HepG2 (cell line): ENCODE results near the gene PDGFB.

Experiments
- EED ChIP-seq: sonication (generic); formaldehyde crosslinking; IDR thresholded peaks from 2 replicates; pipeline ENCODE4 v1.5.0; 2020; ENCODE audit warnings: mild to moderate bottlenecking, missing genetic modification reagents
- ETV6 ChIP-seq: sonication (generic); formaldehyde crosslinking; conservative IDR thresholded peaks from 2 replicates; pipeline ENCODE4 v1.4.0; 2020; ENCODE audit warnings: missing genetic modification reagents
- POLR2A ChIP-seq, 2 experiments: IDR thresholded peaks; 2 replicates each; pipeline ENCODE4 v1.6.1; 2011; ENCODE audit warnings: low read depth in 2 of 2, low read length in 2 of 2, mild to moderate bottlenecking in 1 of 2, moderate library complexity in 1 of 2; ENCODE audit not compliant: insufficient read depth in 1 of 2
- TF ChIP-seq, protein P1 (sequence below): sonication (generic); formaldehyde crosslinking; IDR thresholded peaks from 2 replicates; pipeline ENCODE4 v1.5.0; 2020; ENCODE audit warnings: missing genetic modification reagents, mild to moderate bottlenecking, borderline replicate concordance
- TF ChIP-seq, protein P2 (sequence below): sonication (generic); formaldehyde crosslinking; IDR thresholded peaks from 2 replicates; pipeline ENCODE4 v1.5.0; 2020; ENCODE audit warnings: mild to moderate bottlenecking, missing genetic modification reagents, moderate library complexity

DNA sequence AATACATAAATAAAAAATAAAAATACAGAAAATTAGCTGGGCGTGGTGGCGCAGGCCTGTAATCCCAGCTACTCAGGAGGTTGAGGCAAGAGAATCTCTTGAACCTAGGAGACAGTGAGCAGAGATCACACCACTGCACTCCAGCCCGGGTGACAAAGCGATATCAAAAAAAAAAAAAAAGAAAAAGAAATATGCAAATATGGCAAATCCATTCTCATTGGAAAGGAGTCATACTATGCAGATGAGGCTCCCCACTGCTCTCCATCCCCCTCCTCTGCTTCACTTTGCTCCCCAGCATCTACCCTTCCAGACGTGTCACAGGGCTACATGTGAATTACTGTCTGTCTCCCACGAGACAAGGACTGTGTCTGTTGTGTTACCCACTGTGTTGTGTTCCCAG is 36.3 kb upstream of the PDGFB start:
- TF ChIP-seq, protein P1, sequence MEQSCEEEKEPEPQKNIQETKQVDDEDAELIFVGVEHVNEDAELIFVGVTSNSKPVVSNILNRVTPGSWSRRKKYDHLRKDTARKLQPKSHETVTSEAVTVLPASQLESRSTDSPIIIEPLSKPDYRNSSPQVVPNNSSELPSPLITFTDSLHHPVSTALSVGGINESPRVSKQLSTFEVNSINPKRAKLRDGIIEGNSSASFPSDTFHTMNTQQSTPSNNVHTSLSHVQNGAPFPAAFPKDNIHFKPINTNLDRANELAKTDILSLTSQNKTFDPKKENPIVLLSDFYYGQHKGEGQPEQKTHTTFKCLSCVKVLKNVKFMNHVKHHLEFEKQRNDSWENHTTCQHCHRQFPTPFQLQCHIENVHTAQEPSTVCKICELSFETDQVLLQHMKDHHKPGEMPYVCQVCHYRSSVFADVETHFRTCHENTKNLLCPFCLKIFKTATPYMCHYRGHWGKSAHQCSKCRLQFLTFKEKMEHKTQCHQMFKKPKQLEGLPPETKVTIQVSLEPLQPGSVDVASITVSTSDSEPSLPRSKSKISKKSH (CRISPR knock-in tag): no peak
- TF ChIP-seq EED (CRISPR knock-in tag): no peak
- TF ChIP-seq, protein P2, sequence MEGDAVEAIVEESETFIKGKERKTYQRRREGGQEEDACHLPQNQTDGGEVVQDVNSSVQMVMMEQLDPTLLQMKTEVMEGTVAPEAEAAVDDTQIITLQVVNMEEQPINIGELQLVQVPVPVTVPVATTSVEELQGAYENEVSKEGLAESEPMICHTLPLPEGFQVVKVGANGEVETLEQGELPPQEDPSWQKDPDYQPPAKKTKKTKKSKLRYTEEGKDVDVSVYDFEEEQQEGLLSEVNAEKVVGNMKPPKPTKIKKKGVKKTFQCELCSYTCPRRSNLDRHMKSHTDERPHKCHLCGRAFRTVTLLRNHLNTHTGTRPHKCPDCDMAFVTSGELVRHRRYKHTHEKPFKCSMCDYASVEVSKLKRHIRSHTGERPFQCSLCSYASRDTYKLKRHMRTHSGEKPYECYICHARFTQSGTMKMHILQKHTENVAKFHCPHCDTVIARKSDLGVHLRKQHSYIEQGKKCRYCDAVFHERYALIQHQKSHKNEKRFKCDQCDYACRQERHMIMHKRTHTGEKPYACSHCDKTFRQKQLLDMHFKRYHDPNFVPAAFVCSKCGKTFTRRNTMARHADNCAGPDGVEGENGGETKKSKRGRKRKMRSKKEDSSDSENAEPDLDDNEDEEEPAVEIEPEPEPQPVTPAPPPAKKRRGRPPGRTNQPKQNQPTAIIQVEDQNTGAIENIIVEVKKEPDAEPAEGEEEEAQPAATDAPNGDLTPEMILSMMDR (CRISPR knock-in tag): no peak
- TF ChIP-seq POLR2A (IDR thresholded peaks at IDR 0.05; ENCODE audit: insufficient read depth in 1 of 2, low read depth in 2 of 2, low read length in 2 of 2): no peak
- TF ChIP-seq ETV6 (CRISPR knock-in tag): no peak
